Common myeloid progenitor, CD34-positive (primary cell): ENCODE results near the gene SEMA5A.

Source experiments
- CTCF ChIA-PET: fragments of 350-600 bp; sonication (Branson Sonifier 250); formaldehyde crosslinking; loops from one replicate; lab custom pipeline; 2021; ENCODE audit warnings: antibody characterized with exemption; lab: Charles Lee
- POLR2A ChIA-PET: fragments of 350-600 bp; sonication (Branson Sonifier 250); formaldehyde crosslinking; loops from one replicate; lab custom pipeline; 2021; ENCODE audit warnings: antibody characterized with exemption; lab: Charles Lee
- DNase-seq, 3 donors: peaks; one replicate each; pipeline versions ENCODE4 v3.0.0 to v3.0.0-alpha.2; 2013
- H3K27ac ChIP-seq, 2 experiments: 1 replicate in 1 of 2; 2 replicates in 1 of 2; pipeline ENCODE4 v1.7.0; 2013; ENCODE audit warnings: inconsistent platforms in 2 of 2, low read length in 2 of 2, mild to moderate bottlenecking in 2 of 2, low read depth in 1 of 2, moderate library complexity in 1 of 2; ENCODE audit not compliant: severe bottlenecking in 2 of 2, insufficient read depth in 1 of 2, poor library complexity in 1 of 2
- H3K27me3 ChIP-seq, 5 experiments: replicated peaks in 2 of 5; 1 replicate in 3 of 5; 2 replicates in 2 of 5; pipeline versions ENCODE4 v1.6.1 to v1.7.0; 2013; ENCODE audit warnings: low read length in 4 of 5, mild to moderate bottlenecking in 2 of 5, moderate library complexity in 2 of 5, inconsistent platforms in 1 of 5; ENCODE audit not compliant: insufficient read depth in 5 of 5, control insufficient read depth in 4 of 5
- H3K36me3 ChIP-seq, 4 experiments: 1 replicate in 2 of 4; 2 replicates in 2 of 4; pipeline versions ENCODE4 v1.6.1 to v1.7.0; 2013; ENCODE audit warnings: low read length in 3 of 4, control low read depth in 1 of 4, mild to moderate bottlenecking in 1 of 4; ENCODE audit not compliant: control insufficient read depth in 4 of 4, insufficient read depth in 4 of 4
- H3K4me1 ChIP-seq, 4 experiments: 1 replicate in 3 of 4; 2 replicates in 1 of 4; pipeline versions ENCODE4 v1.6.1 to v1.7.1; 2013; ENCODE audit warnings: low read length in 3 of 4, mild to moderate bottlenecking in 3 of 4, control low read depth in 1 of 4, inconsistent platforms in 1 of 4, moderate library complexity in 1 of 4; ENCODE audit not compliant: control insufficient read depth in 4 of 4, insufficient read depth in 4 of 4; ENCODE audit errors: control extremely low read depth in 1 of 4
- H3K4me3 ChIP-seq, 7 experiments: 1 replicate in 4 of 7; 2 replicates in 3 of 7; pipeline versions ENCODE4 v1.5.1 to v1.7.0; 2013; ENCODE audit warnings: mild to moderate bottlenecking in 7 of 7, low read length in 6 of 7, moderate library complexity in 6 of 7, inconsistent platforms in 2 of 7, low read depth in 2 of 7, control low read depth in 1 of 7; ENCODE audit not compliant: insufficient read depth in 4 of 7, control insufficient read depth in 1 of 7; ENCODE audit errors: extremely low read depth in 1 of 7
- H3K9me3 ChIP-seq, 5 experiments: 1 replicate in 4 of 5; 2 replicates in 1 of 5; pipeline versions ENCODE4 v1.6.1 to v1.7.1; 2013; ENCODE audit warnings: low read length in 4 of 5, mild to moderate bottlenecking in 2 of 5, inconsistent platforms in 1 of 5, low read depth in 1 of 5, moderate library complexity in 1 of 5; ENCODE audit not compliant: control insufficient read depth in 4 of 5, insufficient read depth in 2 of 5; ENCODE audit errors: control extremely low read depth in 1 of 5
- WGBS: methylation state at CpG from one replicate; pipeline ENCODE4 v1.1.5; 2013; ENCODE audit not compliant: insufficient coverage; 5-methylcytosine and 5-hydroxymethylcytosine counted together

SEMA5A gene

DNA sequence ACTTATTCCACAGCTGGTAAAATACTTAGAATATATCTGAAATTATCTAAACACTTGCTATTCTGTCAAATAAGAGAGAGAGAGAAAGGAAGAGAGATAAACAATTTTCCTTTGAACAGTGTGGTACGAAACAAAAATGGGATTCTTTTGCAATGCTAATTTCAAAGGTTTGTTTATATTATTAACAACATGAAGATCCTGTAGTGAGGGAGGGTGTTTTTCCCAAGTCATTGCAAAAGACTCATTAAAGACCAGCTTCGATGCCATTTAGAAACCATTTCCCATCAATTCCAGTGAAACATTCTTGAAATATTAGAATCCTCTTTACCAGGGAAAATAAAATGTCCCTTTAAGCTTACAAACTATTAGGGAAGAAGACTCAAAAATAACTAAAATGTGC, 505.4 kb downstream of the SEMA5A start:
- CTCF ChIA-PET, result no interaction called here
- no CpG with 5 or more reads among the region's 2 CpGs for WGBS
- Histone ChIP-seq H3K27me3 (no peaks in the 10 kb centered on the region), H3K4me1 (peaks cover 0 to 2% (median 0%) of the 10 kb centered on the region in 4 experiments), H3K9me3 (no peaks in the 10 kb centered on the region), H3K36me3 (no peaks in the 10 kb centered on the region), H3K27ac (no peak overlapping the region), H3K4me3 (no peak overlapping the region)
- no peak for DNase-seq
- POLR2A ChIA-PET, result no interaction called here

GRCh38 chr5:9037048-9037447, 508.8 kb downstream of the SEMA5A start:
- Histone ChIP-seq H3K9me3 (no peaks in the 10 kb centered on the region), H3K4me1 (peaks cover 0 to 9% (median 4%) of the 10 kb centered on the region in 4 experiments), H3K27ac (no peak overlapping the region), H3K36me3 (no peaks in the 10 kb centered on the region), H3K4me3 (no peak overlapping the region), H3K27me3 (no peaks in the 10 kb centered on the region)
- no peak for DNase-seq
- CTCF ChIA-PET, result no interaction called here
- POLR2A ChIA-PET, result no interaction called here
- WGBS, result 93% methylated on average over 2 of the region's 3 CpGs

GRCh38 chr5:9035346-9035745, 510.5 kb downstream of the SEMA5A start:
- Histone ChIP-seq H3K27me3 (no peaks in the 10 kb centered on the region), H3K4me3 (no peak overlapping the region), H3K36me3 (no peaks in the 10 kb centered on the region), H3K4me1 (peaks cover 0 to 9% (median 4%) of the 10 kb centered on the region in 4 experiments), H3K9me3 (no peaks in the 10 kb centered on the region), H3K27ac (no peak overlapping the region)
- POLR2A ChIA-PET, result no interaction called here
- 80% methylated on average over 2 of the region's 3 CpGs for WGBS
- DNase-seq, result no peak
- CTCF ChIA-PET, result interaction anchor here (0.6 kb wide), 1 partner anchor 9 kb away, joined by 3 read pairs; no protein-coding TSS in a partner anchor

- H3K27me3 ChIP-seq, result no peaks in the 10 kb centered on the region
- peaks cover 0 to 9% (median 4%) of the 10 kb centered on the region in 4 experiments for H3K4me1 ChIP-seq
- WGBS, result no CpG with 5 or more reads among the region's 1 CpG
- H3K9me3 ChIP-seq, result no peaks in the 10 kb centered on the region
- CTCF ChIA-PET, result no interaction called here
- H3K36me3 ChIP-seq, result no peaks in the 10 kb centered on the region
- H3K27ac ChIP-seq, result no peak overlapping the region
- POLR2A ChIA-PET, result no interaction called here
- no peak overlapping the region for H3K4me3 ChIP-seq
- peak in 2 of 3 donors; percentile 15 to 33 for DNase-seq
Observed at GRCh38 chr5:9034649-9035048, 511.2 kb downstream of the SEMA5A start.

DNA sequence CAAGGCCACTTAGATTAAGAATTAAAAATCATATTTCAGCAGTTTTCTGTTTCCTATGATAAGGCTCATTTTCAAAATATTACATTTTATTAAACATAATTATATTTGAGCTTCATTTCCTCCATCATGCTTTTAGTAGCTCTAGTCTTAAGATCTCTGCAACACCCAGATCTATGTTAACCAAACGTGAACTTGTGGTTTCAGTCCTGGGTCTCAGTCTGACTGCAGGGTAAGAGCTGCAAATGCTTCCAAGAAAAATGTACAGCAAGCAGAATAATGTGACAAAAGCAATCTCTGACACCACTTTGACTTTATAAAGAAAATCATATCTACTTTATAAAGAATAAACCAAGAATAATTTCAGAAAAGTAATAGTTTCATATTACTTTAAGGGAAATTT, 512.4 kb downstream of the SEMA5A start:
- DNase-seq, result no peak
- Histone ChIP-seq H3K36me3 (no peaks in the 10 kb centered on the region), H3K4me1 (peaks cover 0 to 9% (median 4%) of the 10 kb centered on the region in 4 experiments), H3K27me3 (no peaks in the 10 kb centered on the region), H3K27ac (no peak overlapping the region), H3K4me3 (no peak overlapping the region), H3K9me3 (no peaks in the 10 kb centered on the region)
- POLR2A ChIA-PET, result no interaction called here
- CTCF ChIA-PET, result no interaction called here
- WGBS, result no CpG with 5 or more reads among the region's 1 CpG

DNA sequence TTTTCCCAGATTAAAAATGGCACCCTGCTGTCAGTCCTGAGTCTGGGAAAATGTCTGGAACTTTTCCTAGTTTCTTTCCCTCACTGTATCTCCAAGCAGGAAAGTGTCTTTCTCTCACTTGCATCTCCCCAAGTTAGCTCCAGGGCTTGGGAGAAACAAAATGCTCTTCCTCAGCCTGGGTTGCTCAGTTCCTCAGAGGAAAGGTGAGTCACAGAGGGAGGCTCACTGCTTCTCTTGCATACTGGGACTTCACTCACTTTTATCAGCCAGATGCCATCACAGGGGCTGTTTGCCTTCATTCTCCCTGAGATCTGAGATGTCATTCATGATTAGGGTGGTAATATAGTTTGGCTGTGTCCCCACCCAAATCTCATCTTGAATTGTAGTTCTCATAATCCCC, 519.9 kb downstream of the SEMA5A start:
- H3K4me3 ChIP-seq, result no peak overlapping the region
- POLR2A ChIA-PET, result no interaction called here
- DNase-seq, result no peak
- peaks cover 5 to 47% (median 13%) of the 10 kb centered on the region in 5 experiments for H3K9me3 ChIP-seq
- no peak overlapping the region for H3K27ac ChIP-seq
- H3K4me1 ChIP-seq, result no peaks in the 10 kb centered on the region
- H3K36me3 ChIP-seq, result no peaks in the 10 kb centered on the region
- CTCF ChIA-PET, result no interaction called here
- H3K27me3 ChIP-seq, result no peaks in the 10 kb centered on the region

DNA sequence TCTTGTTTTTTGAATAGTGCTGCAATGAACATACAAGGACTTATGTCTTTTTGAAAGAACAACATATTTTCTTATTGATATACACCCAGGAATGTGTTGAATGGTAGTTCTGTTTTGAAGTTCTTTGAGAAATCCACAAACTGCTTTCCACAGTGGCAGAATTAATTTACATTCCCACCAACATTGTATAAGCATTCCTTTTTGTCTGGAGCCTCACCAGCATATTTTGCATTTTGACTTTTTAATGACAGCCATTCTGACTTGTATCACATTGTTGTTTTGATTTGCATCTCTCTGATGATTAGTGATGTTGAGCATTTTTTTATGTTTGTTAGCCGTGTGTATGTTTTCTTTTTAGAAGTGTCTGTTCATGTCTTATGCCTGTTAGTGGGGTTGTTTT, 524.9 kb downstream of the SEMA5A start:
- Histone ChIP-seq H3K27ac (no peak overlapping the region), H3K27me3 (no peaks in the 10 kb centered on the region), H3K36me3 (no peaks in the 10 kb centered on the region), H3K4me3 (no peak overlapping the region), H3K4me1 (peaks cover 7 to 11% (median 8%) of the 10 kb centered on the region in 4 experiments), H3K9me3 (peaks cover 5 to 33% (median 7%) of the 10 kb centered on the region in 5 experiments)
- CTCF ChIA-PET, result no interaction called here
- DNase-seq, result no peak
- POLR2A ChIA-PET, result no interaction called here
- WGBS, result 100% methylated on average over 1 of the region's 1 CpG
